Thoracic aorta (tissue), 2 donors: ENCODE data around the gene IQCM. TPM values are rescaled to one million over a fixed set of nuclear protein-coding genes. Genes with fewer than 3 reads are reported as not detected.

Source experiments
- ATAC-seq: fragments of 150-250 bp; one replicate; pipeline ENCODE4 v1.8.0; 2017; ENCODE audit warnings: low read depth; ENCODE audit not compliant: insufficient number of reproducible peaks, low FRiP score
- DNase-seq: peaks from one replicate; pipeline ENCODE4 v3.0.0-alpha.2; 2020; ENCODE audit warnings: low spot score
- H3K27ac ChIP-seq, 2 donors: fragments of 200-600 bp; sonication (generic); 1 replicate in 1 of 2; 2 replicates in 1 of 2; pipeline ENCODE4 v1.5.1; 2016; ENCODE audit warnings: mild to moderate bottlenecking in 2 of 2, moderate library complexity in 2 of 2
- H3K27me3 ChIP-seq: fragments of 200-600 bp; sonication (generic); replicated peaks from 2 replicates; pipeline ENCODE4 v1.6.0; 2016; ENCODE audit warnings: mild to moderate bottlenecking; ENCODE audit not compliant: insufficient read depth
- H3K36me3 ChIP-seq: fragments of 200-600 bp; sonication (generic); one replicate; pipeline ENCODE4 v1.5.1; 2016
- H3K4me1 ChIP-seq, 2 donors: fragments of 200-600 bp; sonication (generic); 1 replicate in 1 of 2; 2 replicates in 1 of 2; pipeline versions ENCODE4 v1.5.1 to v1.6.0; 2016; ENCODE audit warnings: low read depth in 2 of 2, mild to moderate bottlenecking in 1 of 2; ENCODE audit not compliant: control insufficient read depth in 1 of 2
- H3K4me3 ChIP-seq: fragments of 200-600 bp; sonication (generic); 2 replicates; pipeline ENCODE4 v1.5.1; 2016; ENCODE audit warnings: mild to moderate bottlenecking
- H3K9me3 ChIP-seq: fragments of 200-600 bp; sonication (generic); 2 replicates; pipeline ENCODE4 v1.5.1; 2016
- CTCF ChIP-seq: fragments of 200-600 bp; sonication (generic); IDR thresholded peaks from one replicate; pipeline ENCODE4 v1.5.1; 2019; ENCODE audit warnings: antibody characterized with exemption
- total RNA-seq, 2 donors: library from RNA; depleted of rRNA; stranded (reverse); fragments of >200 nt; gene quantifications; one replicate each; pipeline versions ENCODE4 v1.1.0 to v1.2.3, GENCODE V29; 2016

The IQCM gene
- total RNA-seq, 2 donors from 2014 or later = not detected

DNA sequence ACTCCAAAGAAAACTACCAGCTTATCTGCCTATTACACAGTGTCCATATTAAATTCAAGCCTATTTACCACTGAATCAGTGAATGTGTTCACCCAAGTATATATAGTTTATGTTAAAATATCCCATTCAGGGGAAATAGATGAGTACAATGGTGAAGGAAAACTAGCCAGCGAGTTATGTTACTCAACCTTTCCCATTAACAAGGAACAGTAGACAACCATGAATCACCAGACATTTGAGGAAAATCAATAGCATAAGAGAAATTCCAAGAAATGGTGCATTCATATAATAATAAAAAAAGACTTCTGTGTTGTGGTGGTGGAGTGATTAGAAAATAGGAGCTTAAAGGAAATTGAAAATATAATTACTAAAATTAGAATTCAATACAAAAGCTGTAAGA lies 21.3 kb downstream of the IQCM start:
- no peak for TF ChIP-seq CTCF
- H3K27ac ChIP-seq = no peak overlapping the region
- H3K4me3 ChIP-seq = no peak overlapping the region
- H3K27me3 ChIP-seq = no peaks in the 10 kb centered on the region
- H3K4me1 ChIP-seq = no peaks in the 10 kb centered on the region
- no peak for ATAC-seq
- H3K9me3 ChIP-seq = no peaks in the 10 kb centered on the region
- no peaks in the 10 kb centered on the region for H3K36me3 ChIP-seq
- DNase-seq = no peak

DNA sequence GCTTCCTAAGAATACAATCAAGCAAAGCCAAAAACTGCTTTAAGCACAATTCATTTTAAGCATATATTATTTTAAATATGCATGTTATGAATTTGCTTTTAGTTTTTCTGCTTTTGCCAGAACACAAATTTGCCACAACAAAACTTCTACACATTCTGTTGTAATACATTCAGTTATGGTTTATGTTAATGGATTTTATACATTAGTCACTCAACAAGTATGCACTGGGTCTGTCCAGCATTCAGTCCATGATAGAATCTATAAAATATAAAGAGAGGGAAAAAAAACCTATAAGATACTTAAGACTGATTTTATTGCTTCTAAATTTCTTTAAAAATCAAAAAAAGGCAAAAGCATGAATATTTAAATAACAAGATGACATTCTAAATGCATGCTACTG lies 22.2 kb downstream of the IQCM start:
- DNase-seq (no peak), ATAC-seq (no peak)
- no peaks in the 10 kb centered on the region for H3K9me3 ChIP-seq
- no peaks in the 10 kb centered on the region for H3K27me3 ChIP-seq
- no peak for TF ChIP-seq CTCF
- no peaks in the 10 kb centered on the region for H3K4me1 ChIP-seq
- no peaks in the 10 kb centered on the region for H3K36me3 ChIP-seq
- H3K4me3 ChIP-seq = no peak overlapping the region
- H3K27ac ChIP-seq = no peak overlapping the region

DNA sequence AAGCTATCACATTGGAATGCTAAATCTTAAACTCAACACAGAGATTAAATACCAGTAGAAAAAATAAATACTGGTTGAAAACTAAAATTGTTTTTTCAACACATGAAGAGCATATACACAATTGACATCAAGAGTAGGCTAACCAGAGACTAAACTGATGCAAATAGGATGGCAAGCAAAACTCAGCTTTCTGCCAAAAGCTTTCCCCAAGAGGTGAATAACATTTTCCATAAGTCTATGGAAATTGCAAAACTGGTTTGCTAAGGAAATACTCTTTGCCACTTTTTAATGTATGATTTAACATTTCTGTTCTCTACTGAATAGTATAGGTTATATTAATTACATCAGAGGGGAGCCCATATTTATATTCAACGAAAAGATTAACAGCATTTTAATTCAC lies 23.8 kb downstream of the IQCM start:
- Histone ChIP-seq H3K27ac (no peak overlapping the region), H3K27me3 (no peaks in the 10 kb centered on the region), H3K4me1 (no peaks in the 10 kb centered on the region), H3K9me3 (no peaks in the 10 kb centered on the region), H3K4me3 (no peak overlapping the region), H3K36me3 (no peaks in the 10 kb centered on the region)
- no peak for TF ChIP-seq CTCF
- DNase-seq (no peak), ATAC-seq (no peak)

DNA sequence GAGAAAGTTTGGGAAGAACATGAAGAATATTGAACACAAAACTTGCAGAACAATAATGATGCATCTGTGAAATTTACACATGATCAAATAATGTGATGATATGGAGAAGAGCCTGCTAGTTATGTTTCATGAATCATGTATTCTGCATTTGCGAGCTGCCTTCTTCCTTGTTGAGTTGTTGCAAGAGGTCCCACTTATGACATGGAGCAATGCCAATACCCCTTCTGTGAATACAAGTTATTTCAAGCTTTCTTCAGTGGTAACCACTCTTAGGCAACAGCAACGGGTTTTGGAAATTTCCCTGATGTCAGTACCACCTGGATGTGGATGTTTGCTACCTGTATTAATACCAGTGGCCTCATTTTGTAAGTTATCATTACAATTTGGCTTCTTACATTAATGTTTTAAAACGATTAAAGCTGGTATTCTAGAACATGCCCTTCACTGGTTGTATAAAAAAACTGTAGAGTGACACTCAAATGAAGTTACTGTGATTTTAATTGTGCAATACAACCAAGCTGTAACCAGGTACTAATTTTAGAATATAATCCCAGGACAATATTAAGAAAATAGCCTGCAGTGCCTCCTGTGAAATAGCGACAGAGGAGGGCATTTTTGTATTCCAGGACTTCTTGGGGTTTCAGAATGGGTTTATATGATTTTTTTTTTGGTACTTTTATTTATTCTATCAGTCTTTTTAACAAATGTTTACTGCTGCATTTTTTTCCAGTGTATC lies 25.3 kb downstream of the IQCM start:
- DNase-seq = no peak
- no peak for ATAC-seq
- H3K4me1 ChIP-seq = peaks cover 0 to 4% of the 10 kb centered on the region in 2 donors
- no peaks in the 10 kb centered on the region for H3K36me3 ChIP-seq
- no peak overlapping the region for H3K27ac ChIP-seq
- no peak overlapping the region for H3K4me3 ChIP-seq
- no peaks in the 10 kb centered on the region for H3K9me3 ChIP-seq
- H3K27me3 ChIP-seq = no peaks in the 10 kb centered on the region
- TF ChIP-seq CTCF = no peak

GRCh38 chr4:149788300-149788699 lies 27.3 kb downstream of the IQCM start:
- TF ChIP-seq CTCF = no peak
- Histone ChIP-seq H3K27me3 (no peaks in the 10 kb centered on the region), H3K36me3 (no peaks in the 10 kb centered on the region), H3K4me3 (no peak overlapping the region), H3K9me3 (no peaks in the 10 kb centered on the region), H3K27ac (no peak overlapping the region), H3K4me1 (peaks cover 0 to 4% of the 10 kb centered on the region in 2 donors)
- no peak for ATAC-seq
- DNase-seq = no peak
